ENCODE measurements around the gene SLX9. TPM values are rescaled to one million over a fixed set of nuclear protein-coding genes. Genes with fewer than 3 reads are reported as not detected.

Gene SLX9
- total RNA-seq, 6 donors from 2014 or later, result 5.5 to 34.6 (median 22.8) TPM

DNA sequence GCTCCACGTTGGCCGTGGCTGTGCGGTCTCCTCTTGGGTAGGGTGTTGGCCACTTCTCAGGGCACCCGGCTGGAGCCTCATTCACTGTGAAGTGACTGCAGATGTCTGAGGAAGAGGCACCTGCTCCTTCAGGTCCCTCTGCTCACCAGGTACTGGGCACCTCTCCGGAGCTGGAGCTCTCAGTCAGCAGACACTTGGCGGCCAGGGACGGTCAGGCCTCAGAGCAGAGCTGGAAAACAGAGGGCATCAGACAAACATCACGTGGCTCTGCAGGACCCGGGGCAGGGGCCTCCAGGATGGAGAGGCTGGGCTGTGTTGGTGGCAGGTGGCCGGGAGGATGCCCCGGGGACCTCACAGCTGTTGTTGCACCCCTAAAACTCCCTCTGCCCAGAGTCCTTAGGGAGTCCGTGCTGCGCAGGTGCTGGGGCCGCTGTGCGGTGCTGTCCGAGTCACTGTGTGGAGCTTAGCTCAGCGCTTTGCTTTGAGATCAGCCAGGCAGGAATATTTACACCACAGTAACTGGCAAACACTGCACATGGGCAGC lies 59.7 kb downstream of the SLX9 start:
- no peaks in the 10 kb centered on the region for H3K36me3 ChIP-seq
- DNase-seq (no peak), ATAC-seq (ENCODE audit: low FRiP score in 2 of 2) (no peak)
- no peak for TF ChIP-seq EP300 (IDR thresholded peaks at IDR 0.05)
- no peak for TF ChIP-seq POLR2A (IDR thresholded peaks at IDR 0.05)
- no peak for TF ChIP-seq POLR2AphosphoS5 (IDR thresholded peaks at IDR 0.05)
- TF ChIP-seq, protein P1, sequence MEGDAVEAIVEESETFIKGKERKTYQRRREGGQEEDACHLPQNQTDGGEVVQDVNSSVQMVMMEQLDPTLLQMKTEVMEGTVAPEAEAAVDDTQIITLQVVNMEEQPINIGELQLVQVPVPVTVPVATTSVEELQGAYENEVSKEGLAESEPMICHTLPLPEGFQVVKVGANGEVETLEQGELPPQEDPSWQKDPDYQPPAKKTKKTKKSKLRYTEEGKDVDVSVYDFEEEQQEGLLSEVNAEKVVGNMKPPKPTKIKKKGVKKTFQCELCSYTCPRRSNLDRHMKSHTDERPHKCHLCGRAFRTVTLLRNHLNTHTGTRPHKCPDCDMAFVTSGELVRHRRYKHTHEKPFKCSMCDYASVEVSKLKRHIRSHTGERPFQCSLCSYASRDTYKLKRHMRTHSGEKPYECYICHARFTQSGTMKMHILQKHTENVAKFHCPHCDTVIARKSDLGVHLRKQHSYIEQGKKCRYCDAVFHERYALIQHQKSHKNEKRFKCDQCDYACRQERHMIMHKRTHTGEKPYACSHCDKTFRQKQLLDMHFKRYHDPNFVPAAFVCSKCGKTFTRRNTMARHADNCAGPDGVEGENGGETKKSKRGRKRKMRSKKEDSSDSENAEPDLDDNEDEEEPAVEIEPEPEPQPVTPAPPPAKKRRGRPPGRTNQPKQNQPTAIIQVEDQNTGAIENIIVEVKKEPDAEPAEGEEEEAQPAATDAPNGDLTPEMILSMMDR (IDR thresholded peaks at IDR 0.05), result no peak
- no peaks in the 10 kb centered on the region for H3K9me3 ChIP-seq
- H3K4me1 ChIP-seq, result peaks cover 0 to 12% (median 4%) of the 10 kb centered on the region in 4 donors
- H3K4me3 ChIP-seq, result no peak overlapping the region
- H3K27me3 ChIP-seq, result no peaks in the 10 kb centered on the region
- H3K27ac ChIP-seq, result no peak overlapping the region
- 75 to 94% methylated on average over 4 to 11 of the region's 17 CpGs for WGBS, 2 donors

DNA sequence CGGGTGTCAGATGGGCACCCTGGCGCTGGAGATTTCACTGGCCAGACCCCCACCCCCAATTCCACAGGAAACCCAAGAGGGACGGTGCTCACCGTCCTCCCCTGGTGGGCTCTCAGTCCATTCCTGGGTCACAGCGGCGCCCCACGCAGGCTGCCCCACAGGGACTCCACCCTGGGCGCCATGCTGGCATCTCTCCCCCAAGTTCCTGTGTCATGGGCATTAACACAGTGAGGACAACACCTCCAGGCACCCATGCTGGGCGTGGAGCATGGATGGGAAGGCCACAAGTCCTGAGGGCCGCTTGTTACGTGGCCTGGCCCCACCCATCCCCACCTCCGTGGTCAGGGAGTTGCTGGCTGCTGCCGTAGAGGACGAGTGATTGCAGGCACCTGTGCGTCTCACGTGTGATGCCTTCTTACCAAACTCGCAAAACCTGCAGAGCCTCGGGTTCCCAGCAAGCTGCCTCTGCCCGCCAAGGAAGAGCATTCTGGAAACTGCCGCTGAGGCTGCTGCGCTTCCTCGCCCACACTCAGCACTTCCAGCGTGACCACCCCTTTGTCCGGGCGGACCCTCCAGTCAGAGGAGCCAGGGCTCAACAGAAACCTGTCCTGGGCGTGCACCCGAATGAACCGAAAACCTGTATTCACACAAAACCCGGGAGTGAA lies 60.3 kb downstream of the SLX9 start:
- DNase-seq (peak in 1 of 2 donors; percentile 72), ATAC-seq (ENCODE audit: low FRiP score in 2 of 2) (no peak)
- Histone ChIP-seq H3K9me3 (no peaks in the 10 kb centered on the region), H3K27me3 (no peaks in the 10 kb centered on the region), H3K27ac (peak overlapping the region in 2 of 4 donors; percentile 40 to 42), H3K4me3 (no peak overlapping the region), H3K36me3 (no peaks in the 10 kb centered on the region), H3K4me1 (peaks cover 0 to 10% (median 2%) of the 10 kb centered on the region in 4 donors)
- TF ChIP-seq EP300 (IDR thresholded peaks at IDR 0.05) (no peak), POLR2A (IDR thresholded peaks at IDR 0.05) (no peak), POLR2AphosphoS5 (IDR thresholded peaks at IDR 0.05) (no peak)
- TF ChIP-seq, protein P1 (IDR thresholded peaks at IDR 0.05), result no peak
- WGBS, 2 donors, result 76 to 85% methylated on average over 19 to 29 of the region's 29 CpGs

DNA sequence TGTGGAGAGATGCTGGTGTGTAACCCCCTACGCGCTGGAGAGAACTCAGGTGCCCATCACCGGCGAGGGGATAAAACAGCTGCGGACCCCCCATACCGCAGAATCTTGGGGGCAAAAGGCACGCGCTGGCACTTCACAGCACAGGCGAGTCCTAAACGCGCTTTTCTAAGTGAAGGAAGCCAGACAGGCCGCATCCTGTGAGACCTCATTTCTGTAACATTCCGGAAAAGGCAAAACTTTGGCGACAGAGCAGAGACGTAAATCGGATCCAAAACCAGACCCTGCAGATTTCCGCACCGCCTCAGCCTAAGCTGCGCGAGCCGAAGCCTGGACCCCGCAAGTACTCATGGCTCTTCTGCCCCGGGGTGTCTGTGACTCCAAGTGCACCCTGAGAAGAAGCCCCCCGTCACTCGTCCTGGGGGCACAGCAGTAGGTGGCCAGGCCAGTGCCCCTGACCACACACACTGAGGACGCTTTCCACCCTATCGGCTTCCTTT lies 60.9 kb downstream of the SLX9 start:
- ATAC-seq (ENCODE audit: low FRiP score in 2 of 2) (no peak), DNase-seq (no peak)
- no peaks in the 10 kb centered on the region for H3K27me3 ChIP-seq
- no peaks in the 10 kb centered on the region for H3K36me3 ChIP-seq
- H3K9me3 ChIP-seq, result no peaks in the 10 kb centered on the region
- H3K27ac ChIP-seq, result peak overlapping the region in 3 of 4 donors; percentile 42 to 52 (median 49)
- H3K4me1 ChIP-seq, result peaks cover 0 to 10% (median 0%) of the 10 kb centered on the region in 4 donors
- H3K4me3 ChIP-seq, result no peak overlapping the region
- no peak for TF ChIP-seq POLR2AphosphoS5 (IDR thresholded peaks at IDR 0.05)
- TF ChIP-seq, protein P1 (IDR thresholded peaks at IDR 0.05), result no peak
- TF ChIP-seq POLR2A (IDR thresholded peaks at IDR 0.05), result no peak
- TF ChIP-seq EP300 (IDR thresholded peaks at IDR 0.05), result no peak
- WGBS, 2 donors, result 85 to 86% methylated on average over 18 to 23 of the region's 27 CpGs

DNA sequence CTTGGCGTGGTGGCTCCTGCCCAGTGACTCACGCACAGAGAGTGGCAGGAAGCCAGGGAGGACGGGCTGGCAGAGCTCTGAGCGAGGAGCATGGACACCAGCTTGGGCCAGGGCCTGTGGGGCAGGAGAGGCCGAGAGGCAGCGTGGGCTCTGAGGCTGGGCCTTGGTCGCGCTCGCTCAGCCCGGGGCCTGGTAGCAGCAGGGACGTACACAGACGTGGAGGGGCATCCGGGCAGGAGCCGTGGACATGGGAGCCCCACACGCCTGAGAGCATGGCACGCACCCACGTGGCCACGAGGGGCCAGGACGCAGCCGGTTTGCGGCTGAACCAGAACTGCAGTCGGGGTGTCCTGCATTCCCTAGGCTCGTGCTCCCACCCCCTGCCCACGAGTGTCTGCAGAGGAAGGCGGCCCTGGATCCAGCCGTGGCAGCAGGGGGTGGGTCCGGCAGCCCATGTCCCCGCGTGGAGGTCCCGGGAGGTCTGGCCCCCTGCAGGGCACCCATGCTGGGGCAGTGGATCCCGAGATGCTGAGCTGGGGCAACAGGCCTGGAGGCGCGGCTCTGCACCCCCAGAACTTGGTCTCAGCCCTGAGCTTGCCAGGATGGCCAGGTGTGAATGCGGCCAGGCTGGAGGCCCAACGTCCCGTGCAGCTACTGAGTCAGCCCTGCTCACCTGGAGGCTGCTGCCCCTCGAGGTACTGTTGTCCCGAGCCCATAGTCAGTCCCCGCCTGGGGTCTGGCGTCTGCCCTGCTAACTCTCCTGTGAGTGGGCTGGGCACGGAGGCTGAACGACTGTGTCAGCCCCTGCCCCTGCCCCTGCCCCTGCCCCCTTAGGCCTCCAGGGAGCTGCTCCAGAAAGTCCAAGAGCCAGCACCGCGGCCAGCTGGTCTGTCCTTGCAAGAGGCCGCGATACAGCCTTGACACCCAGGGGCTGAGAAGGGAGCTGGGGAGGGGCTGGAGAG lies 61.6 kb downstream of the SLX9 start:
- WGBS, 2 donors, result 91% methylated on average over 27 to 42 of the region's 46 CpGs
- H3K27me3 ChIP-seq, result no peaks in the 10 kb centered on the region

More for the DNA sequence above, 61.6 kb downstream of the SLX9 start:
- Histone ChIP-seq H3K4me1 (peaks cover 0 to 10% (median 0%) of the 10 kb centered on the region in 4 donors), H3K4me3 (no peak overlapping the region), H3K27ac (peak overlapping the region in 3 of 4 donors; percentile 17 to 52 (median 49)), H3K9me3 (no peaks in the 10 kb centered on the region), H3K36me3 (no peaks in the 10 kb centered on the region)
- no peak for TF ChIP-seq POLR2AphosphoS5 (IDR thresholded peaks at IDR 0.05)
- TF ChIP-seq, protein P1 (IDR thresholded peaks at IDR 0.05), result no peak
- TF ChIP-seq EP300 (IDR thresholded peaks at IDR 0.05), result no peak
- DNase-seq (peak in 1 of 2 donors; percentile 81), ATAC-seq (ENCODE audit: low FRiP score in 2 of 2) (no peak)
